ENCODE data around the gene ZKSCAN1. TPM values are rescaled to one million over a fixed set of nuclear protein-coding genes. Genes with fewer than 3 reads are reported as not detected.

Gene ZKSCAN1
- total RNA-seq, 4 donors from 2014 or later, result 18.3 to 38.3 (median 21.9) TPM

DNA sequence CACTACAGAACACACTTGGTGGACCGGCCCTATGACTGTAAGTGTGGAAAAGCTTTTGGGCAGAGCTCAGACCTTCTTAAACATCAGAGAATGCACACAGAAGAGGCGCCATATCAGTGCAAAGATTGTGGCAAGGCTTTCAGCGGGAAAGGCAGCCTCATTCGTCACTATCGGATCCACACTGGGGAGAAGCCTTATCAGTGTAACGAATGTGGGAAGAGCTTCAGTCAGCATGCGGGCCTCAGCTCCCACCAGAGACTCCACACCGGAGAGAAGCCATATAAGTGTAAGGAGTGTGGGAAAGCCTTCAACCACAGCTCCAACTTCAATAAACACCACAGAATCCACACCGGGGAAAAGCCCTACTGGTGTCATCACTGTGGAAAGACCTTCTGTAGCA, 48.8 kb downstream of the ZKSCAN1 start:
- DNase-seq, result no peak
- Histone ChIP-seq H3K27me3 (no peaks in the 10 kb centered on the region), H3K27ac (no peak overlapping the region), H3K4me3 (no peak overlapping the region), H3K9me3 (no peaks in the 10 kb centered on the region), H3K36me3 (peaks cover 0 to 81% (median 9%) of the 10 kb centered on the region in 3 donors), H3K4me1 (peaks cover 0 to 8% (median 0%) of the 10 kb centered on the region in 3 donors)
- intact Hi-C loops (cut with DNase I), result loop anchor here (10.0 kb wide), 1 partner anchor 139 kb away; the partner anchor contains the start of gene GJC3
- no peak for TF ChIP-seq POLR2A (IDR thresholded peaks at IDR 0.05)
- TF ChIP-seq, protein P1, sequence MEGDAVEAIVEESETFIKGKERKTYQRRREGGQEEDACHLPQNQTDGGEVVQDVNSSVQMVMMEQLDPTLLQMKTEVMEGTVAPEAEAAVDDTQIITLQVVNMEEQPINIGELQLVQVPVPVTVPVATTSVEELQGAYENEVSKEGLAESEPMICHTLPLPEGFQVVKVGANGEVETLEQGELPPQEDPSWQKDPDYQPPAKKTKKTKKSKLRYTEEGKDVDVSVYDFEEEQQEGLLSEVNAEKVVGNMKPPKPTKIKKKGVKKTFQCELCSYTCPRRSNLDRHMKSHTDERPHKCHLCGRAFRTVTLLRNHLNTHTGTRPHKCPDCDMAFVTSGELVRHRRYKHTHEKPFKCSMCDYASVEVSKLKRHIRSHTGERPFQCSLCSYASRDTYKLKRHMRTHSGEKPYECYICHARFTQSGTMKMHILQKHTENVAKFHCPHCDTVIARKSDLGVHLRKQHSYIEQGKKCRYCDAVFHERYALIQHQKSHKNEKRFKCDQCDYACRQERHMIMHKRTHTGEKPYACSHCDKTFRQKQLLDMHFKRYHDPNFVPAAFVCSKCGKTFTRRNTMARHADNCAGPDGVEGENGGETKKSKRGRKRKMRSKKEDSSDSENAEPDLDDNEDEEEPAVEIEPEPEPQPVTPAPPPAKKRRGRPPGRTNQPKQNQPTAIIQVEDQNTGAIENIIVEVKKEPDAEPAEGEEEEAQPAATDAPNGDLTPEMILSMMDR (IDR thresholded peaks at IDR 0.05), result no peak
- 93 to 95% methylated on average over 4 to 6 of the region's 9 CpGs for WGBS, 2 donors

DNA sequence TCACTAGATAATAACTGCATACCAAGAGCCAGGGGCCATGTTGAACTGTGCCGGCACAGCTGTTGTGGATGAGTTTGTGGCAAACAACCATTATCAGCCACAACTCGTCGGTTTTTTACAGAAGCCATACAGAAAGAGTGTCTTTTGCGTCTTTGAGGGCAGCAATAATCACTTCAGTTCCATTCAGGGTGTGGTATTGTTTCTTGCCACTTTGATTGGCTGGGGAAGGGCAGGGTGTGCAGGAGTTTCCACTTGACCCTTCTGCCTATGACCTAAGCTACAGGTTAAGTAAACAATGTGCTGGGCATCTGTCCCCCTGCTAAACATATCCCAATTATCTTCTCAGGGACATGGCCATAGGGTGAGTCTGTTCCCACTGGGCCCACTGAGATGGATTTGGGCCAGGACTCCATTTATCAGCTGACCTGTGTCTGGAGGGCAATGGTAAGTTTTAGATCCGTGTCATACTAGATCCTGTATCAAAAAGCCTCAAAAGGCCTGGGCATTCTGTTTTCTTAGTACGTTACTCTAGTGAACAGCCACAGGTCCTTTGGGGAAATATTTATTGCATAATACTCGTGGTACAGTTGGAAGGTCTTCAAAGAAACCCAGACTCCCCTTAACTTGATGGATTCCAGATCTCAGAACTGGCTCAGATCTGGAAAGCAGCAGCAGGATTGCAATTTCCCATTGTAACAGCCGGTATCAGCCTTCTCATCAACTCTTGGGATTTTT, 50.2 kb downstream of the ZKSCAN1 start:
- peaks cover 0 to 11% (median 10%) of the 10 kb centered on the region in 3 donors for H3K9me3 ChIP-seq
- no peak overlapping the region for H3K4me3 ChIP-seq
- WGBS, 2 donors, result 53 to 55% methylated on average over 8 of the region's 8 CpGs
- peak overlapping the region in 2 of 4 donors; percentile 35 to 53 for H3K27ac ChIP-seq
- H3K4me1 ChIP-seq, result peaks cover 0 to 8% (median 0%) of the 10 kb centered on the region in 3 donors
- no peaks in the 10 kb centered on the region for H3K27me3 ChIP-seq
- DNase-seq, result no peak
- intact Hi-C loops (cut with DNase I), result loop anchor here (10.0 kb wide), 1 partner anchor 141 kb away; the partner anchor contains the start of gene GJC3
- TF ChIP-seq, protein P1 (IDR thresholded peaks at IDR 0.05), result no peak
- no peak for TF ChIP-seq POLR2A (IDR thresholded peaks at IDR 0.05)
- peaks cover 4 to 81% (median 11%) of the 10 kb centered on the region in 3 donors for H3K36me3 ChIP-seq

DNA sequence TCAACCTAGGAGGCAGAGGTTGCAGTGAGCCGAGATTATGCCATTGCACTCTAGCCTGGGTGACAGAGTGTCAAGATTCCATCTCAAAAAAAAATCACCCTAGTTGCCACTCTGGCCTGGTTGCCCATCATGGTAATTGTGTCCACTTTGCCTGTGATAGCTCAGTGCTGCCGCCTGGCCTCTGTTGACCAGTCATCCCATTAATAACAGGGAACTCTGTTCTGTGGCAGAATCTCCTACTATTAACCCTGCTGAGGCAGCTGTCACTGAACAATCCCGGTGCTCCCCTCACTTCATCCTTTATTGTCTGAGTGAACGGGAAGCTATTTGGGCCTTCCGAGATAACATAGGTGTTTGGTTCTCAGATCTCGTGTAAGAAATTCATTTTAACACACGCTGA, 51.6 kb downstream of the ZKSCAN1 start:
- DNase-seq, result no peak
- Histone ChIP-seq H3K4me1 (peaks cover 0 to 8% (median 0%) of the 10 kb centered on the region in 3 donors), H3K27ac (no peak overlapping the region), H3K4me3 (no peak overlapping the region), H3K9me3 (peaks cover 9 to 25% (median 23%) of the 10 kb centered on the region in 3 donors), H3K36me3 (peaks cover 18 to 81% (median 25%) of the 10 kb centered on the region in 3 donors), H3K27me3 (no peaks in the 10 kb centered on the region)
- TF ChIP-seq, protein P1 (IDR thresholded peaks at IDR 0.05), result no peak
- no peak for TF ChIP-seq POLR2A (IDR thresholded peaks at IDR 0.05)
- intact Hi-C loops (cut with DNase I), result loop anchor here (10.0 kb wide), 1 partner anchor 142 kb away; the partner anchor contains the start of gene GJC3
- 91 to 96% methylated on average over 7 of the region's 7 CpGs for WGBS, 2 donors

DNA sequence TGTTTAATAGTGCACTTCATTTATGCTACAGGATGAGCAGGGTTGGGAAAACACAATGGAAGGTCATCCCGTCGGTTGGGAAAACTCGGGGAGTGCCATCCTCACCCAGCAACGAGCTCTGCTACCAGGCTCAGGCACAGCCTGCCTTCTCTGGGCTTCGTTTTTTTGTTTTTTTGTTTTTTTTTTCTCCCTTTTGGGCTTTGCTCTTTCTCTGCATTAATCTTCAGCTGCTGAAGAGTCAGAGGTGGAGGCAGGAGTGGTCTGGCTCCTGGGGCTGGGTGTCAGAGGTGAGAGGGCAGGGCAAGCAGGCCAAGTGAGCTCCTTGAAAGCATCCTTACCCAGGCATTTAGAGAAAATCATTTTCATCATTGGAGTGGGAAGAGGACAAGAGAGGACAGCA, 54.6 kb downstream of the ZKSCAN1 start:
- WGBS, 2 donors, result 92 to 98% methylated on average over 5 of the region's 5 CpGs
- peaks cover 40 to 81% (median 42%) of the 10 kb centered on the region in 3 donors for H3K36me3 ChIP-seq
- no peak for DNase-seq
- peaks cover 9 to 40% (median 30%) of the 10 kb centered on the region in 3 donors for H3K9me3 ChIP-seq
- no peaks in the 10 kb centered on the region for H3K27me3 ChIP-seq
- H3K27ac ChIP-seq, result no peak overlapping the region
- peaks cover 0 to 7% (median 0%) of the 10 kb centered on the region in 3 donors for H3K4me1 ChIP-seq
- H3K4me3 ChIP-seq, result no peak overlapping the region
- intact Hi-C loops (cut with DNase I), result loop anchor here (10.0 kb wide), 1 partner anchor 145 kb away; the partner anchor contains the start of gene GJC3
- TF ChIP-seq POLR2A (IDR thresholded peaks at IDR 0.05), result no peak
- TF ChIP-seq, protein P1 (IDR thresholded peaks at IDR 0.05), result no peak

Data from esophagus squamous epithelium (tissue), 5 donors.